Naive thymus-derived CD8-positive, alpha-beta T cell (primary cell): ENCODE measurements around the gene ISCU. TPM values are rescaled to one million over a fixed set of nuclear protein-coding genes. Genes with fewer than 3 reads are reported as not detected.
"Not testable (repeated sequence)": the region's sequence is repeated elsewhere in the genome, so short reads cannot be mapped to it uniquely, and the experiment has no call there.

Experiments
- ATAC-seq, 2 donors: fragments of 150-1000 bp; cut with Tn5 transposase in 1 of 2; sonication (Bioruptor Pico), chemical (Tn5 transposase) in 1 of 2; 1 replicate in 1 of 2; 2 replicates in 1 of 2; pipeline ENCODE4 v1.10.0; 2021; ENCODE audit warnings: mild to moderate bottlenecking in 2 of 2, moderate library complexity in 2 of 2
- POLR2A ChIA-PET: fragments of 350-600 bp; sonication (Branson Sonifier 250); formaldehyde crosslinking; loops from one replicate; lab custom pipeline; 2021; ENCODE audit warnings: antibody characterized with exemption; lab: Charles Lee
- DNase-seq, 10 donors: peaks; one replicate each; pipeline versions ENCODE4 v3.0.0 to v3.0.0-alpha.2; 2020 to 2022
- H3K27ac Mint-ChIP-seq, 10 donors: one replicate each; pipeline ENCODE4 v1.8.0; 2020 to 2022; ENCODE audit warnings: mild to moderate bottlenecking in 10 of 10, mixed read lengths in 10 of 10, moderate library complexity in 4 of 10, inconsistent platforms in 1 of 10
- H3K27me3 Mint-ChIP-seq, 5 donors: one replicate each; pipeline ENCODE4 v1.8.0; 2021 to 2022; ENCODE audit warnings: mixed read lengths in 5 of 5
- H3K36me3 Mint-ChIP-seq, 3 donors: one replicate each; pipeline ENCODE4 v1.8.0; 2020 to 2022; ENCODE audit warnings: mixed read lengths in 3 of 3, mild to moderate bottlenecking in 2 of 3, inconsistent platforms in 1 of 3
- H3K4me1 Mint-ChIP-seq, 4 donors: one replicate each; pipeline ENCODE4 v1.8.0; 2021 to 2022; ENCODE audit warnings: mixed read lengths in 4 of 4
- H3K4me3 Mint-ChIP-seq, 10 donors: one replicate each; pipeline ENCODE4 v1.8.0; 2020 to 2022; ENCODE audit warnings: mild to moderate bottlenecking in 10 of 10, mixed read lengths in 10 of 10, moderate library complexity in 6 of 10, inconsistent platforms in 1 of 10
- H3K9me3 Mint-ChIP-seq, 9 donors: one replicate each; pipeline ENCODE4 v1.8.0; 2020 to 2022; ENCODE audit warnings: mixed read lengths in 9 of 9, mild to moderate bottlenecking in 3 of 9, inconsistent platforms in 1 of 9, moderate library complexity in 1 of 9
- polyA plus RNA-seq, 3 donors: library from polyadenylated mRNA; unstranded; fragments of 300-500 nt; fragmentation: Illumina TruSeq; gene quantifications; one replicate each; pipeline ENCODE4 v1.2.3, GENCODE V29; 2021
- total RNA-seq, 8 experiments: library from RNA in 2 of 8; stranded (reverse) in 2 of 8; gene quantifications; one replicate each; pipeline ENCODE4 v1.2.3 and lab custom pipeline; 2021 to 2026

ISCU gene
- total and polyA plus RNA-seq, 5 experiments from 2014 or later, result 176 to 373 (median 287) TPM

DNA sequence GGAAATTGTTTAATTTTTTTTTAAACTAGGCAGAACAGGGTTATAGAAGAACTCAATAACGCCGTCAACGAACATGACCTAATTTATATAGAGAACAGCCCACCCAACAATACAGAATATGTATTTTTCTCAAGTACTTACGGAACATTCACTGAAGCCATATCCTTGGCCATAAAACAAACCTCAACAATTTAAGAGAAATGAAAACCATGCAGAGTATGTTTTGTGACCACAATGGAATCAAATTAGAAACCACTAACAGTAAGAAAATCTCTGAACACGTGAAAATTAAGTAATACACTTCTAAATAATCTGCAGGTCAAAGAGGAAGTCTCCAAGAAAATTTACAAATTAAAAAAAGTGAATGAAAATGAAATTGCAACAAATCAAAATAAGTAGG is 10.9 kb upstream of the ISCU start:
- Mint-ChIP-seq H3K27me3 (no peaks in the 10 kb centered on the region), H3K4me3 (peak overlapping the region in 9 of 10 donors; percentile 16 to 67 (median 50)), H3K36me3 (peaks cover 0 to 58% (median 5%) of the 10 kb centered on the region in 3 donors), H3K27ac (peak overlapping the region in 8 of 10 donors; percentile 2 to 48 (median 19)), H3K4me1 (peaks cover 24 to 77% (median 67%) of the 10 kb centered on the region in 4 donors), H3K9me3 (no peaks in the 10 kb centered on the region)
- ATAC-seq, result no peak
- DNase-seq, result no peak
- POLR2A ChIA-PET, result no interaction called here

DNA sequence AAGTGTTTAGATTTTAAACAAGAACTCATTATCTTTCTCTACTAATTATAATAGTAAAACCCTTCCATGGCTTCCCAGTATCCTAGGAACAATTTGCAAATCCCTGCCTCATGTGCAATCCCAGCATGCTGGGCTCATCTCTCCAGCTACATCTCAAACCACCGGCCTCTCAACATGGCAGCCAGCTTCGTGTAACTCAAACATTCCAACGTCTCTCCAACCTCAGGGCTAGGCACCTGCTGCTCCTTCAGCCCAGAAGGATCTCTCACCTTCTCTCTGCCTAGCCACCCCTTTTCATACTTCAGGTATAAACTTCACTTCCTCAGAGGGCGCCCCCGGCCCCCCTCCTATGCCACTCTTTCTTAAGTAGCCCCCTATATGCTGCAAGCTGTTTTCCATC is 8.6 kb upstream of the ISCU start:
- peaks cover 32 to 88% (median 78%) of the 10 kb centered on the region in 4 donors for H3K4me1 Mint-ChIP-seq
- peaks cover 0 to 53% (median 3%) of the 10 kb centered on the region in 3 donors for H3K36me3 Mint-ChIP-seq
- H3K27me3 Mint-ChIP-seq, result no peaks in the 10 kb centered on the region
- peak overlapping the region in 6 of 10 donors; percentile 20 to 67 (median 40) for H3K4me3 Mint-ChIP-seq
- DNase-seq (no peak), ATAC-seq (no peak)
- POLR2A ChIA-PET, result no interaction called here
- H3K9me3 Mint-ChIP-seq, result no peaks in the 10 kb centered on the region
- H3K27ac Mint-ChIP-seq, result peak overlapping the region in 2 of 10 donors; percentile 4 to 85

DNA sequence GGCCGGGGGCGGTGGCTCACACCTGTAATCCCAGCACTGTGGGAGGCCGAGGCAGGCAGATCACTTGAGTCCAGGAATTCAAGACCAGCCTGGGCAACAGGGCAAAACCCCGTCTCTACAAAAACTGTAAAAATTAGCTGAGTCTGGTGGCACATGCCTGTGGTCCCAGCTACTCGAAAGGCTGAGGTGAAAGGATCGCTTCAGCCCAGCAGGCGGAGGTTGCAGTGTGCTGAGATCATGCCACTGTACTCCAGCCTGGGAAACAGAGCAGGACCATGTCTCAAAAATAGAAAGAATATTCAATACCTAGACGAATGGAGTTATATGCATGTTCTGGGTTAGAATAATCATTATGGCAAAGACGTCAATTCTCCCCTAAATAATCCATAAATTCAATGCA is 7.0 kb upstream of the ISCU start:
- Mint-ChIP-seq H3K4me3 (peak overlapping the region in 6 of 10 donors; percentile 7 to 42 (median 34)), H3K4me1 (peaks cover 37 to 91% (median 81%) of the 10 kb centered on the region in 4 donors), H3K36me3 (peaks cover 0 to 44% (median 3%) of the 10 kb centered on the region in 3 donors)
- POLR2A ChIA-PET, H3K27me3 Mint-ChIP-seq, H3K27ac Mint-ChIP-seq, ATAC-seq, H3K9me3 Mint-ChIP-seq, DNase-seq: not testable (repeated sequence)

DNA sequence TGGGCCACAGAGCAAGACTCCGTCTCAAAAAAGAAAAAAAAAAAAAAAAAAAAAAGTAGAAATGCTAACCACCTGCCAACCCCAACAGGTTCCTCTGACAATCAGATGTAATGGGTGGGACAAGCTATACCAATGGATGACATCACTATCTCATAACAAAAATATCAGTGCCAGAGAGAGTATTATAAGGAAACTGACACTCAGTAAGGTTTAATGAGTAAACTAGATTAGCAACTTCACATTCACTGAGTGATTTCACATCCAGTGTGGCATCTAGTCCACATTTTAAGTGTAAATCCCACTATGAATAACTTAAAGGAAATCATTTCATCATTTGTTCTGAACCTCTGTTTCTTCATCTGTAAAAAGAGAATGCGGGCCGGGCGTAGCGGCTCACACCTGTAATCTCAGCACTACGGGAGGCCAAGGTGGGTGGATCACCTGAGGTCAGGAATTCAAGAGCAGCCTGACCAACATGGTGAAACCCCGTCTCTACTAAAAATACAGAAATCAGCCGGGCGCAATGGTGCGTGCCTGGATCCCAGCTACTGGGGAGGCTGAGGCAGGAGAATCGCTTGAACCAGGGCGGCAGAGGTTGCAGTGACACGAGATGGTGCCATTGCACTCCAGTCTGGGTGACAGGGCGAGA is 3.3 kb upstream of the ISCU start:
- Mint-ChIP-seq H3K27me3 (no peaks in the 10 kb centered on the region), H3K4me1 (peaks cover 25 to 82% (median 61%) of the 10 kb centered on the region in 4 donors), H3K36me3 (peaks cover 4 to 34% (median 6%) of the 10 kb centered on the region in 3 donors), H3K27ac (peak overlapping the region in 8 of 10 donors; percentile 43 to 100 (median 76)), H3K4me3 (peak overlapping the region; percentile 65 to 100 (median 99)), H3K9me3 (no peaks in the 10 kb centered on the region)
- no peak for ATAC-seq
- POLR2A ChIA-PET, result interaction anchor here (0.7 to 11.6 kb wide), 2 partner anchors 74 to 903 kb away, joined by 4 to 217 read pairs; partner anchors contain the start of gene SELPLG
- DNase-seq, result no peak

DNA sequence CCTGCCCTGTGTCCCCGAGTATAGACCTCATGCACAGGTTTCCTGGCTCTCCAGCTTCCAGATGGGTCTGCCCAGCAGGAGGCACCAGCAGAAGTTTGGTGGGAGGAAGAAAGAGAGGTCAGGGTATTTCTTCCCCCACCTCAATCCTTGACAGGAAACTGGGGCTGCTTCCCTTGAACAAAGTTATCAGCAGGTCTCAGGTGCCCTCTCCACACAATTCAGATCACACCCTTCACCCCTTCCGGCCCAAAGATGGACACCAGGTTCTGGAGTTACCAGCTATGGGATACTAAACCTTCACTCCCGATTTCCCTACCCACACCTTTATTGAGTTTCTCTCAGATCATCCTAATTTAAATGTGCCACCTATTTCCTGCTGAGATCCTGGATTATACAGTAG is 2.6 kb upstream of the ISCU start:
- Mint-ChIP-seq H3K4me1 (peaks cover 25 to 84% (median 58%) of the 10 kb centered on the region in 4 donors), H3K9me3 (no peaks in the 10 kb centered on the region), H3K27ac (peak overlapping the region; percentile 98 to 100 (median 100)), H3K36me3 (peaks cover 4 to 39% (median 8%) of the 10 kb centered on the region in 3 donors), H3K27me3 (no peaks in the 10 kb centered on the region), H3K4me3 (peak overlapping the region; percentile 97 to 100 (median 100))
- POLR2A ChIA-PET, result interaction anchor here (0.6 to 11.6 kb wide), 5 partner anchors 18 to 493 kb away, joined by 3 to 217 read pairs (median 4); partner anchors contain the start of genes SELPLG, SSH1 and USP30
- ATAC-seq (no peak), DNase-seq (no peak)

DNA sequence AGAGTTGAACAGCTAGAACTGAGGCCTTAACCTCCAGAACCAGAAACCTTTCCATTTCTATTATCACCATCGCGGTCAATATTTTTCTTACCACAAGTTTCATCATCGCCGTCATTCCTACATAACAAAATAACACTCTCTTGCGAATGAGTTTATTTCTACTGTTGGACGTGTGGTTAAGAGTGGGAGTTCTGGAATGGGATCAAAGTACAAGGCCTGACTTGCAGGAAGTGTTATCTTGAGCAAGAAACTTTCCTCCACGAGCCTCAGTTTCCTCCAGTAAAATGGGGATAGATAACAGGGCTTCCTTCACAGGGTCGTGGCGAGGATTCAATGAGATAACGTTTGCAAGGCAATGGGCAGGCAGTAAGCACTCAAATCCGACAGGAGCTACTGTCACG is 2.1 kb upstream of the ISCU start:
- no peaks in the 10 kb centered on the region for H3K9me3 Mint-ChIP-seq
- H3K27ac Mint-ChIP-seq, result peak overlapping the region; percentile 98 to 100 (median 100)
- H3K4me3 Mint-ChIP-seq, result peak overlapping the region; percentile 97 to 100 (median 100)
- peaks cover 23 to 84% (median 54%) of the 10 kb centered on the region in 4 donors for H3K4me1 Mint-ChIP-seq
- ATAC-seq (no peak), DNase-seq (no peak)
- POLR2A ChIA-PET, result interaction anchor here (0.6 to 11.6 kb wide), 11 partner anchors 19 to 1604 kb away, joined by 3 to 217 read pairs (median 4); partner anchors contain the start of genes SELPLG, SSH1, TMEM263 and USP30
- no peaks in the 10 kb centered on the region for H3K27me3 Mint-ChIP-seq
- H3K36me3 Mint-ChIP-seq, result peaks cover 4 to 40% (median 8%) of the 10 kb centered on the region in 3 donors

DNA sequence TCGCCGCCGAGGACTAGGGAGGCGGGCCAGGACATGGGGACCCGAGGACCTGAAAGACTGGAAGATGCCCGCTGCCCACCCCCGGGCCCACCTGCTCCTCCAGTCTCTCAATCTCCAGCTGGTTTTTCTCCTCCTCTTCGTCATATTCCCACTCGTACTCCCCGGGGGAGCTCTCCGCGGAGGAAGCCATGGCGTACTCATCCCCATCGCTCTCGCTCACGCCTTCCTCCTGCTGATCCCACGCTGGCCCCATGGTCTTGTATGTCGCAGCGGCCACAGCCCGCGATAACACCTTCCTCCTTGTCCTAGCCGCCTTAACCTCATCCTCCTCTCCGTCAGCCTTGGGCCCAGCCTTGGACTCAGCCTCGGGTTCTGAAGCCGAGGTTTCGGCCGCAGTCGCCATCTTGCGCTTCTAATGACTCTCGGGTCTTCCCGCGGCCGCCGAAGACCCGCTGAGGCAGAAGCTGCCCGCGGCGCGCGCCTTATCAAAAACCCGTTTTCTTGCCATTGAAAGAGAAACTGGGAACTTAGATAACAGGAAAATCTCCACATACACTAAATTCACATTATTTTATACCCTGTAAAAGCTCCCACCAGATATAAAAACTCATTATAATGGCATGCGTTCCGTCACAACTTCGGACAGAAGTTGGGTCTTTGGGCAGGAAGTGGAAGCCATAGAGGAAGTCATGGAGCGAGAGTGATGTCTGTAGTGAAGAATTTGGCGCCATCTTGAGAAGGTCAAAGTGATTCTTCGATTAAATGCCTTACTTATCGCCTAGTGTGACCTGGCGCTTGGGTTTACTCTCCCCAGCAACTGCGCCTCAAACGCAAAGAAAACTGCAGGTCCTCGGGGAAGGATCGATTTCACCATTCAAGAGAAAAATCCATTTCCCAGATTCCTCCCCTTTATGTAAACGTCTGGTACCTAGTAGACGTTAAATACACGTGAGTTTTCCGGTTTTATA is 1.4 kb upstream of the ISCU start, which contains the start of gene SART3:
Gene SART3, minus strand, starts transcription at position 422 of the 968 bp plus-strand sequence. Its CDS starts 19 bp downstream, at position 403.
- ATAC-seq, result peak; percentile 52 to 57
- peaks cover 4 to 43% (median 8%) of the 10 kb centered on the region in 3 donors for H3K36me3 Mint-ChIP-seq
- H3K9me3 Mint-ChIP-seq, result no peaks in the 10 kb centered on the region
- POLR2A ChIA-PET, result interaction anchor here (0.7 to 11.6 kb wide), 14 partner anchors 8 to 1605 kb away, joined by 3 to 217 read pairs (median 3); partner anchors contain the start of genes KCTD10, SELPLG, SSH1 and TMEM263
- DNase-seq, result peak; percentile 67 to 94 (median 80)
- no peaks in the 10 kb centered on the region for H3K27me3 Mint-ChIP-seq
- peak within 1 kb of the TSS; percentile 97 to 100 (median 100) for H3K4me3 Mint-ChIP-seq
- peaks cover 25 to 84% (median 57%) of the 10 kb centered on the region in 4 donors for H3K4me1 Mint-ChIP-seq
- peak within 1 kb of the TSS; percentile 98 to 100 (median 100) for H3K27ac Mint-ChIP-seq

DNA sequence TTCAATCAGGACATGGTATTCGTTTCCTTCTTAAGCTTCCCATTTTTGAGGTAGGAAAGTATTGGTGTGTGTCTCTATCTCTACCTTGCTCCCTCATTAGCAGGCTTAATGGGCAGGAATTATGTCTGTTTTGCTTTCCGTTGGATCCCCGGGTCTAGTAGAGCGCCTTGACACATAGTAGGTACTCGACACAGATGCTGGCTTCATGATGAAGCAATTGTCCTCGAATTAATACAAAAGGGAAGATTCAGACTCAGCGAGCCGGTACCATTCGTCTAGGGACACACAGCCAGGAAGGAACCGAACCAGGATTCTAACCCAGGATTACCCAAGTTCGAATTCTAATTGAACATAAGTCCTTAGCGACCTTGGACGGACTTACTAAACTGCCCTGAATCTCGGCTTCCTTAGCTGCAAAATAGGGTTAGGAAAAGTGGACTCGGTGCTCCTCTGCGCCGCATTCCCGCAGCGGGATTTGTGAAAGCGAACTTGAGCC is 496 bp upstream of the ISCU start:
- POLR2A ChIA-PET, result interaction anchor here (0.6 to 11.6 kb wide), 18 partner anchors 12 to 491 kb away, joined by 3 to 217 read pairs (median 4); partner anchors contain the start of genes SELPLG and SSH1
- H3K27ac Mint-ChIP-seq, result peak overlapping the region; percentile 98 to 100 (median 100)
- H3K4me3 Mint-ChIP-seq, result peak overlapping the region; percentile 97 to 100 (median 100)
- H3K27me3 Mint-ChIP-seq, result no peaks in the 10 kb centered on the region
- DNase-seq, result peak in 1 of 10 donors; percentile 4
- H3K9me3 Mint-ChIP-seq, result no peaks in the 10 kb centered on the region
- H3K36me3 Mint-ChIP-seq, result peaks cover 4 to 43% (median 11%) of the 10 kb centered on the region in 3 donors
- H3K4me1 Mint-ChIP-seq, result peaks cover 20 to 83% (median 55%) of the 10 kb centered on the region in 4 donors
- peak in 1 of 2 donors; percentile 3 for ATAC-seq

DNA sequence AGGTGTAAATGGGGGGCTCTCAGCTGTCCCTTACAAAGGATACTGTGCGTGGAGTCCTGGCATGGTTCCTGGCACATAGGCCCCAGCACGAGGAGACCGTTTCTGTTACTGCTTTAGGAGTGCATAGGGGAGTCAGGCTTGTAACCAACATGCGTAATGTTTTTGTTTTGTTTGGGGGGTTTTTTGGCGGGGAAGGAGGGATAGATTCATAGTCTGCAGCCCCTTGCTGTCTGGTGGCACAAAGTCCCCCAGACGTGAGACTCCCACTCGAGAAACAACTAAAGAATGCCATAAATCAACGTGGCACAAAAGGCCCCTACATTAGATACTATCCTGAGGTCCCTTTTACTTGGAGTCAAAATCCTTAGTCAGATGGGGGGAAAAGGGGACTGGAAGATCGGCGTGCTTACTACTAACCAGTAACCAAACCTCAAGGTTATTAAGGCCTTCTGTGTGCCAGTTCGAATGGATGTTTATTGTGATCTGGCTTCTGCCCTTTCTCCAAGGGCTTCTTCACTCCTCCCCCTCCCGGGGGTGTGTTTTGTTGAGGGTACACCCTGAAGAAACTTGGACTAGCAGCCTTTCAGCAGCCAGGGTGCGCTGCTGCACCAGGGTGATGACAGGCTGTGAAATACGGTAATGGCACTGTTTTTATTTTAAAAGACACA is 874 bp downstream of the ISCU start:
- peak overlapping the region; percentile 97 to 100 (median 100) for H3K4me3 Mint-ChIP-seq
- DNase-seq, result peak; percentile 71 to 93 (median 86)
- H3K27ac Mint-ChIP-seq, result peak overlapping the region; percentile 92 to 100 (median 100)
- ATAC-seq, result peak; percentile 60 to 65
- POLR2A ChIA-PET, result interaction anchor here (1.0 to 11.6 kb wide), 10 partner anchors 14 to 294 kb away, joined by 3 to 217 read pairs (median 8); partner anchors contain the start of genes SELPLG and SSH1
- H3K9me3 Mint-ChIP-seq, result no peaks in the 10 kb centered on the region
- no peaks in the 10 kb centered on the region for H3K27me3 Mint-ChIP-seq
- H3K36me3 Mint-ChIP-seq, result peaks cover 4 to 46% (median 14%) of the 10 kb centered on the region in 3 donors
- H3K4me1 Mint-ChIP-seq, result peaks cover 17 to 83% (median 57%) of the 10 kb centered on the region in 4 donors

DNA sequence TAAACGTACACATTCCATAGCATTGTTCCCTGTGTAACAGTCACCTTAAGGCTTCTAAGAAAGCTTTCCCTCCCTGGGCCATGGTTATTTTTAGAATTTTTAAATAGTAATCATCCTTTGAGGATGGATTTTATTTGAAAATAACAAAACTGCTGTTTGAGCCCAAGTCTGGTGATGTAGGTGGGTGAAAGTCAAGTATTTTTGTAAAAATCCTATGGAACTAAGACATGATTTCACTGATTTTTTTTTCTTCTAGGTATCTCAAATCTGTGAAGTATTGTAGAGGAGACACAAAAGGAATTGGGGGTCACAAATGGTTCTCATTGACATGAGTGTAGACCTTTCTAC is 1.4 kb downstream of the ISCU start:
- DNase-seq (no peak), ATAC-seq (no peak)
- POLR2A ChIA-PET, result interaction anchor here (1.2 to 11.6 kb wide), 3 partner anchors 52 to 83 kb away, joined by 9 to 217 read pairs (median 132); partner anchors contain the start of gene SELPLG
- Mint-ChIP-seq H3K9me3 (no peaks in the 10 kb centered on the region), H3K27me3 (no peaks in the 10 kb centered on the region), H3K4me3 (peak overlapping the region; percentile 97 to 100 (median 100)), H3K27ac (peak overlapping the region; percentile 92 to 100 (median 100)), H3K4me1 (peaks cover 21 to 84% (median 59%) of the 10 kb centered on the region in 4 donors), H3K36me3 (peaks cover 4 to 49% (median 17%) of the 10 kb centered on the region in 3 donors)

DNA sequence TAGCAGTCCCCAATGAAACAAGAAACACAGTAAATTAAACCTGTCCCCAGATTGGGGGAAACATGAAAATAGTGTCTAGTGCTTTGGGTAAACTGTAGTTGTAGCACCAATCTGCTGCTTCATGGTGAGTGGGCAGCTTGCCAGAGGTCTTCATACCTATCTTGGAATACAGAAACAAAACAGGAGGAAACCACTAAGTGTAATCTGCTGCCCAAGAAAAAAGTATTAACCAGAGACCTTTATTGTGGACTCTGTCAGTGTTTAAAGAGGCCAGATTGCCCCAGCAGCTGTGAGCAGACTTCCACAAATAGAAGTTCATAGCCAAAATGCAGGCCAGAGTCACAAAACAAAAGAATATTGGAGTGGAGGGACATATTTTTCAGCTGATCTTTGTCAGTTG is 2.3 kb downstream of the ISCU start:
- no peak for DNase-seq
- peaks cover 4 to 53% (median 17%) of the 10 kb centered on the region in 3 donors for H3K36me3 Mint-ChIP-seq
- no peaks in the 10 kb centered on the region for H3K27me3 Mint-ChIP-seq
- H3K4me1 Mint-ChIP-seq, result peaks cover 23 to 85% (median 62%) of the 10 kb centered on the region in 4 donors
- ATAC-seq, result no peak
- POLR2A ChIA-PET, result interaction anchor here (0.6 to 11.6 kb wide), 6 partner anchors 10 to 82 kb away, joined by 3 to 217 read pairs (median 4); partner anchors contain the start of gene SELPLG
- H3K27ac Mint-ChIP-seq, result peak overlapping the region in 3 of 10 donors; percentile 8 to 48 (median 12)
- H3K9me3 Mint-ChIP-seq, result no peaks in the 10 kb centered on the region
- no peak overlapping the region for H3K4me3 Mint-ChIP-seq
